ENCODE measurements around the gene PIGQ.

PIGQ gene

DNA sequence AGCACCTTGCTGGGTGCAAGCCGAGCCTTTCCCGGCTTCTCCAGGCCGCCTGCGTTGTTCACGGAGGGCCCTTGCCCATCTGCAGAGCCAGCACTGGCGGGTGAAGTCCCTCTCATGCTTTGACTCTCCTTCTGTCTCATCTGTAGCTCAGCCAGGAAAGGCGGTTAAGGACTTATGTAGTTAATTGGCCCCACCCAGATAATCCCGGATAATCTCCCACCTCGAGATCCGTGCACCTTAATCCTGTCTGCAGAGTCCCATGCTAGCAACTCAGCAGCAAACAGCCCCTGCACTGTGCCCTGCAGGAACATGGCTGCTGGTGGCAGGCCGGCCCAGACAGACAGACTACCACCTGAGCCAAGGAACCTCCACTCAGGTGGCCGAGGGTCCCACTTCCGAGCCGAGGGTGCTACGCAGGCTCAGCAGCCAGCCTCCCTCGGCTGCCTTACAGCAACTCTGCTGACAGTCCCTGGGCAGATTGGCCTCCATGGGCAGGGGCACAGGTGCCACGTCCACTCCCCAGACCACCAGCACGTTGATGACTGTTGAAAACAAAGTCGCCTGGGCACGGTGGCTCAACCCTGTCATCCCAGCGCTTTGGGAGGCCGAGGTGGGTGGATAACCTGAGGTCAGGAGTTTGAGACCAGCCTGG, 37.0 kb downstream of the PIGQ start:
- DNase-seq (ENCODE audit: low read depth): no peak

DNA sequence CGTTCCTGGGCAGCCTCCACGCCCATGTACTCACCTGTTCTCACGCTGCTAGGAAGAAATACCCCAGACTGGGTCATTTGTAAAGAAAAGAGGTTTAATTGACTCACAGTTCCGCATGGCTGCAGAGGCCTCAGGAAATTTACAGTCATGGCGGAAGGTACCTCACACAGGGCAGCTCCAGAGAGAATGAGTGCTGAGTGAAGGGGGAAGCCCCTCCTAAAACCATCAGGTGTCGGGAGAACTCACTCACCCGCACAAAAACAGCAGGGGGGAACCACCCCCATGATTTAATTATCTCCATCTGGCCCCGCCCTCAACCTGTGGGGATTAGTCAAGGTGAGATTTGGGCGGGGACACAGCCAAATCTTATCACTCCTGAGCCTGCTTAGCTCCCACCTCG, 38.3 kb downstream of the PIGQ start:
- no peak for DNase-seq (ENCODE audit: low read depth)

DNA sequence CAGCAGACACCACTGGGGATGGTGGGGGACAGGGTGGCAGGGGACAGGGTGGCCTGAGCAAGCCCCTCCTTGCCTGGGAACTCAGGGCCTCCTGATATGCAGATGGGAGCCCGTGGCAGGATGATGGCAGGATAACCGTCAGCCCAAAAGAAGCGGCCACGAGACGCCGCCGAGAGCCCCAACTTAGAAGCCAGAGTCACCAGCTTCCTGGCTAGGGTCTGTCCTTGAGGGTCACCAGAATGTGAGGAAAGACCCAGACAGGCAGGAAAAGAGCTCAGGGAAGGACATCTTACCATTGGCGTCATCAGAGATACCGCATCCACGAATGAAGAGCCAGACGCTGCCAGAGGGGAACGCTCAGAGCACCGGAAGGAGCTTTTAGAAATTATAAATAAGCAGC, 39.5 kb downstream of the PIGQ start:
- no peak for DNase-seq (ENCODE audit: low read depth)

DNA sequence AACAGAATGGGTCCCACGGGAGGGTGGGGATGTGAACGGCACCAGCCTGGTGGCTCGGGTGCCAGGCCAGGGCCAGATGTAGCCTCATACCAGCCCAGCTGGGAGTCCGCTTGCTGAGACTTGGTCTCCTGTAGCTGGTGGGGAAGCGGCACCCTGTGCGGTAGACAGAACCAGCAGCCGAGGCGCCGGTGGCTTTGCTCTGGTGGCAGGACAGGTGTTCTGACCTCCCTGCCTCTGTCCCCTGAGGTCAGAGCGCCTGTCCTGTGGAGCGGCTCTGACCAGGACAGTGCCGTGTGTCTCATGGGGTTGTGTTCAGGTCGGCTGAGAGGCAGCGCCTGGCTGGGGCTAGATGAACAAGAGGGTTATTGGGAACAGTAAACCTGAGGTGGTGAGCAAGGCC, 40.2 kb downstream of the PIGQ start:
- no peak for DNase-seq (ENCODE audit: low read depth)

DNA sequence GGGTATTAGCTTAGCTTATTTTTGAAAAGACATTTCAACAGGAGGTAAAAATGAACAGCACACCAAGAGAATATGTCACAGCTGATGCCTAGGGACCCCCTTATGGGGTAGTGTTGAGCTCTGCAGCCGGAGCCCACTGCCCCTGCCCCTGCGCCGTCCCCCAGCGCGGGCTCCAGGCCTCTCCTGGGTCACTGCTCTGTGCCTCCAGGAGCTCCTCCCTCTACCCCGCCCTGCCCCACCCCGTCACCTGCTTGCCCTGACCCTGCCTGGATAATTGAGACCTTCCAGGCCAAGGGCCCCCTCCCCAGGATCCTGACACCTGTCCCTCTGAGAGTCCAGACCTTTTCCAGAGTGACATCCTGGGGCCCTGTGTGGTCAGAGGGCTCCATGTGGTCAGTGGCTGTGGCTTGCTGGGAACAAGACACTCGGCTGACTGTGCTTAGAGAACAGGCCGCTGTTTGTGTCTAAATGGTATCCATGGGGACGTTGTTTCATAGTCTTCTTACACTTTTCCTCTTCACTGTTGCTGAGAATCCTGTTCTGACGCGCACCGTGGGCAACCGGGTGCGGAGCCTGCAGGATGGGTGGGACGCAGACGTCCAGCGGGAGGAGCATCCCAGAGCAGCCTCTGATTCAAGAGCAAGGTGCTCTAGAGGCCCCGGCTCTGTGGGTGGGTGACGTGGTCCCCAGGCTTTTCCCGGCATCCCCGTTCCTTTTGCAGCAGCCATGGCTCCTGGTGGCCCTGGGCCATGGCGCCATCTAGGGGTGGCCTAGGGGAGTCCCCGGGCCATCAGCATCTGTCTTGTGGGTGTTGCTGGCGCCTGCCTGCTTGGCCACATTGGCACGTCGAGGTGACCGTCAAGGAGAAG, 41.0 kb downstream of the PIGQ start:
- DNase-seq (ENCODE audit: low read depth): no peak

DNA sequence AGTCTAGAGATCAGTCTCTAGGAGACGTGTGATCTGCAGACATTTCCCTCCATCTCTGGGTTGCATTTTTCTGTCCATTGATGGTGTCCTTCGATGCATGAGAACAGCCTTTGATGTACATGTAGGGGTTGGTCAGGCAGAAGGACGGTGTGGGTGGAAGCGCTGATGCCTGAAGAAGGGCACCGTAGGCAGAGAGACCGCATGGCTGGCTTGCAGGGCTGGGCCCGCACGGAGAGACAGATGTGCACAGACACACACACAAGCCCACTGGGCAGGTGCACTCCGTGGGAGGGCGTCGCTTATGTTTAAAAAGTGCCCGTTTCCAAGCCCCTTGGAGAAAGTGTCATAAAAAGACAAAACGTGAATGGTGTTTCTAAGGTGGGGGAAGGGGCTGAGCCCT, 45.4 kb downstream of the PIGQ start:
- no peak for DNase-seq (ENCODE audit: low read depth)

DNA sequence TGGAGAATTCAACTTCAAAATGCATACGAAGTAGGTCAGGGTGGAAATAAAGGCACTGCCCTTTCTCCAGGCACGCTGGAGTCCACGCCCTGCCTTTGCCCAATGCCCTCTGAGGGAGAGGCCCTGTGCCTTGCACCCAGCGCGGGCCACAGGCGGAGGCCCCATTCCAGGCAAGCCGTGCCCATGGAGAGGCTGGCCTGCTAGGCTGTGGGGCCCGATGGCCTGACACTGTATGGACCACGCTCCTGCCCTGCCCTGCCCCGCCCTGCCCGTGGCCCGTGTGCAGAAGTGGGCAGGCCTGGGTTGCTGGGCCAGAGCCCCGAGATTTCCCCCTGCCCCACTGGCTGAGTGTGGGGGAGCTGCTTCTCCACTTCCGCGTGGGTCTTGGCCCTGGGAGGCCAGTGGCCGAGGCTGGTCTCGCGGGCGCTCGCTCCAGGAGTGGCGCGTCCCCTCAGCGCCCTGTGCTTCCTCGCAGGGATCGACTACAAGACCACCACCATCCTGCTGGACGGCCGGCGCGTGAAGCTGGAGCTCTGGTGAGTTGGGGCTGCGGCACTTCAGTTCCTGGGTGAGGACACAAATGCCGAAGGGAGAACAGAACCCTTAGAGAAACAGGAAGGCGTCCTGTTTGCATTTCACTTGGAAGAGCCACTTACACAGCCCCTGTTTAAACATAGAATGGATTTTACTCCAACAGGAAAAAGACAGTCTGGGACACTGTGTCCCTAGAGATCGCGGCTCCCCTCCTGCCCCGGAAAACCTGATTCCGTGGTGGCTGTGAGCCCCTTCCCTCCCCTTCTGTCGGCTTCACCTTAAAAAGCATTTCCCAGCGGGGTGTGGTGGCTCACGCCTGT, 47.2 kb downstream of the PIGQ start:
- DNase-seq (ENCODE audit: low read depth): no peak

DNA sequence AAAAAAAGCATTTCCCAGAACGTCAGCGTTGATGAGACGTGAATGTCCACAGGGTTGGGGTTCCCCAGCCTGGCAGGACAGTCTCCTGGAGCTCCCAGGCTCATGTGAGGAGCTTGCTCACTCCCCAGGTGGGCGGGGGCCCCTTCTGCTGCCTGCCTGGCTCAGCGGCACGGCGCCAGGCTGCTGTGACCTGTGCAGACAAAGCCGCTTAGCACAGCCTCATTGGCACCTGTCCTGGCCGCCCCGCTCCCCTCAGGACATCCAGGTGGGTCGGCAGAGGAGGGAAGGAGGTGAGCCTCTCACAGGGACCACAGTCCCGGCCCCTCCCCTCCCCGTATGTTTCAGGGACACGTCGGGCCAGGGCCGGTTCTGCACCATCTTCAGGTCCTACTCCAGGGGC, 48.1 kb downstream of the PIGQ start:
- DNase-seq (ENCODE audit: low read depth): no peak

DNA sequence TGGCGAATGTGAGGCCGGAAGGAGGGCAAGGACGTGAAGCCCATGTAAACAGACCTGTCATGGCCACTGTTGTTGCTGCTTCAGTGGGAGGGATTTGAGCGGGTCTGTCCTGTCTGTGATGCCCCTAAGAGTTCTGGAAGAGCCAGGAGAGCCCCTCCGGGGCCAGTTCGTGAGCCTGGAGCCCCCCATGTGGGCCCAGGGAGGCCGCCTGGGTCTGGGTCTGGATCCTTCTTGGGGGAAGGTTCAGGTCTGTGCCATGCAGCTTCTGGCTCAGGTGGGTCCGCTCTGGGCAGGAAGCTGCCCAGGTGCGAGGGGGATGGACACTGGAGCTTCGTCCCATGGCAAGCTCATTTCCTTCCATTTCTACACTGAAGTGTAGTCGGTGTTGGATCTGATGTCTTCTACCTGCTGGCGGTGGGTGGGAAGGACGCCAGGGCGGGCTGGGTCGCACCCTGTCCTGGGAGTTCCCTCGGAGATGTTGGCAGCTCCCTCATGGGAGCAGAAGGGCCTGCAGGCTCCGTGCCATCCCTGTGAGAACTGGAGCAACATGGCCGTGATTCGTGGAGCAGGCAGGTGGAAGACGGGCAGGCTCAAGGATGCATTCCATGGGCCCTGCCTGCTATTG, 49.8 kb downstream of the PIGQ start:
- no peak for DNase-seq (ENCODE audit: low read depth)

DNA sequence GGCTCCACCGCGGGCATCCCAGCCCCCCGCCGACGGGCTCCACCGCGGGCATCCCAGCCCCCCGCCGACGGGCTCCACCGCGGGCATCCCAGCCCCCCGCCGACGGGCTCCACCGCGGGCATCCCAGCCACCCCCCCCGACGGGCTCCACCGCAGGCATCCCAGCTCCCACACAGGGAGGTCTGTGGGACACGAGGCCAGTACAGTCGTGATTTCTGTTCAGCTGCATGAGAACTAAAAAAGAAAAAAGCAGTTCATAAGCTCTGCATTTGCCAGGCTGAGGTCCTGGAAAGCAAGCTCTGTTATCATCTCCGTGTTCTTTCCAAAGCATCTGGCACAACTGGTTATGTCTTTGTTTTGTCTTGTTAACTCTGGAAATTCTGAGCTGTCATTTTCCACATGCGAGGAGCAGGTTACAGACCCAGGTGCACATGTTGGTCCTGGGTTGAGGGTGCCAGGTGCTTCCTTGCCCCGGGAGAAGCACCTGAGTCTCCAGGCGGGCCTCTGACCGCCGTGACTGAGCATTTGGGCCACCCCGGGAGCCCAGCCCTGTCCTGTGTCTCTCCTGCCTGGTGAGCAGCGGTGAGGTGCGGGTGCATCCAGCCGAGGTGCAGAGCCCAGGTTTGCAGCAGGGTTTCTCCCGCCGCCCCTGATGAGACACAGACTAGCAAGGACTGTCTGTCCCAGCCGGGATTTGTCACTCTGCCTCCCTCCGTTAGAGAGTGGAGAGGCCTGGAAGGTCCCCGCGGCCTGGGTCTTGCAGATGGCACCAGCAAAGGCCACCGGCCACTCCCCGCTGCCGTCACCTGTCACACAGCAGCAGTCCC, 51.1 kb downstream of the PIGQ start:
- no peak for DNase-seq (ENCODE audit: low read depth)

DNA sequence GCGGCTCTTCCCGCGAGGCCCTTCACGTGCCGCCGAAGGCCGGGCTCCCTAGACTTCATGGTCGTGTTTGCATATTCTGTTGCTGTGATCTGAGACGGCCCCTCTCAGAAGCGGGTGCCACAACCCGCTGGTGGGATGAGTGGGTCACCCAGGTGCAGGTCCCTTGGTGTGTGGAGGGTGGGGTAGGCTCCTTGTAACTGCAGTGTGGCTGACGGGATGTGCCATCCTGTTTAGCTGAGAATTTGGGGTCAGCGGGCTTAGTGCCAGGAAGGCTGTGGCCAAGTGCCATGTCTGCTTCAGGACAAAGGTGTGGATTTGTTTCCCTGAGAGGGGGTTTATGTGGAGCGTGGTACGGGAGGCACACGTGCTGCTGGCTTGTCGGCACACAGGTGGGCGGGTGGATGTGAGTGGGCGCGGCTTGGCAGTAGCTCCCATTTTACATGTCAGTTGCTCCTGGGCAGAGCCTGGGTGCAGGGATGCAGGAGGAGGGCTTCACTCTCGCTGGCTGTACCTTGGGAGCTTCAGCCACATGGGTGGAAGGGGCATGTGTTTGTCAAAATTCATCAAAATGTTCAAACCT, 51.8 kb downstream of the PIGQ start:
- no peak for DNase-seq (ENCODE audit: low read depth)

DNA sequence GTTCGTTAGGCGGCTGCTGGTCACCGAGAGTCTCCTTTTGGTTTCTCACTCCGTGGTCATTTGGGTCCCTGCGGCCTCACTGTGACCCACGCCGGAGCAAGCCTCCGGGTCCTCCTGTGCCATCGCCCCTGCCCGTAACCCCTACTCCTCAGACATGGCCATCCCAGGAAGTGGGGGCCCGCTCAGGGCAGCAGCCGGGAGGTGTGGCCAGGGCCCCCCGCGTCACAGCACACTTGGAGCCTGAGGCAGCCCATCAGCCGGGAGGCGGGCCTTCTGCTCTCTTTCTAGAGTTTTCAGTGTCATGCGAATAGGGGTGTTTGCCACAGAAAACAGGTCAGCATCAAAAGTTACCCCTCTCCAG, 53.1 kb downstream of the PIGQ start:
- no peak for DNase-seq (ENCODE audit: low read depth)

DNA sequence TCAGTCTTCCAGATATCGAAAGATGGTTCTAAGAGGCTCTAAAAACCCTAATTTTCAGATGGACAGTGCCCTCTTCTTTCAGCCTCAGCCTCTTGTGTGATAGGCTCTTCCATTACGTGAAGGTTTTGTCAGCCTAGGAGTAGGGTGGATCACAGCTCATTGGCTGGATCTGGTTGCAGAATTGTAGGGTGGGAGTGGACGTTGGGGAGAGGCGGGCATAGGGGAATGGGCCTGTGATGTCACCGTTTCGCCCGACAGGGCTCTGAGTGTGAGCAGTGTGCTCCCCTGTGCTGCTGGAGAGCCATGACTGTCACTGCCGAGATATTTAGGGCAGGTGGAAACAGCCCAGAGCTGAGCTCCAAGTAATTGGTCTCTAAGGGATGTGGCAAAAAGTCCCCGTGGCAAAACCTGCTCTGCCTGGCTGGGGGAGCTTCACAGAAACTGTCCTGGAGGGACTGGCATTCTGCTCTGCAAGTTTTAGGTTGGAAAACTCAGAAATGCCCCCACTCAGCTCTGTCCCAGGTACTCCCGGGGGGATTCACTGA, 54.8 kb downstream of the PIGQ start:
- no peak for DNase-seq (ENCODE audit: low read depth)

DNA sequence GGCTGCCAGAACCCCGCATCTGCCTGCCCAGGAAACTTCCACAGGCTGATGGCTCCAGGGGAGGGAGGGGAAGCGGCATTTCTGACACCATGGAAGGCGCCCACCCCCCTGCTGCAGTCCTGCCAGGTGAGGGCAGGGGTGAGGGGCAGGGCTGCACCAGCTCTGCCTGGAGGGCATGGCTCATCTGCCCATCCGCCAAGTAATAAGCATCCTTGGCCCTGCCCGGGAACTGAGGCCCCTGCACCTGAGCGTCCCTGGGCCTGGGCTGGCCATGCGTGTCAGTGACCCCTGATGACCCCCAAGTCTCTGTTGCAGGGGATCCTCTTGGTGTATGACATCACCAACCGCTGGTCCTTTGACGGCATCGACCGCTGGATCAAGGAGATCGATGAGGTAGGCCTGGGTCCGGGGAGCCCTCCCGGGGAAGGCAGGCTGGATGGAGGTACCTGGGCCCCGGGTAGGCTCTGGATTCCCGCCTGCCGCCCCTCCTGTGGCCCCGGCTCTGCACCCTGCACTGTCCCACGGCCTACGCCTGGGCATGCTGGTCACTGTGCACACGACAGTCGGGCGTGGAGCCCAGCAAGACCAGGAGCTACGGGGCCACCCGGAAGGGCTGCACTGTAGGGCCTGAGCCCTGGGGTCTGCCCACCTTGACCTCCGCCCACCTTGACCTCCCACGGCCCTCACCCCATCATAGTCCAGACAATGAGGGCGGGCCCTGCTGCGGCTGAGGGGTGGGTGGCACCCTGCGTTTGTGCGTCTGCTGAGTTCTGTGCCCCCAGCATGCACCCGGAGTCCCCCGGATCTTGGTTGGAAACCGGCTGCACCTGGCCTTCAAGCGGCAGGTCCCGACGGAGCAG, 55.6 kb downstream of the PIGQ start:
- DNase-seq (ENCODE audit: low read depth): no peak

DNA sequence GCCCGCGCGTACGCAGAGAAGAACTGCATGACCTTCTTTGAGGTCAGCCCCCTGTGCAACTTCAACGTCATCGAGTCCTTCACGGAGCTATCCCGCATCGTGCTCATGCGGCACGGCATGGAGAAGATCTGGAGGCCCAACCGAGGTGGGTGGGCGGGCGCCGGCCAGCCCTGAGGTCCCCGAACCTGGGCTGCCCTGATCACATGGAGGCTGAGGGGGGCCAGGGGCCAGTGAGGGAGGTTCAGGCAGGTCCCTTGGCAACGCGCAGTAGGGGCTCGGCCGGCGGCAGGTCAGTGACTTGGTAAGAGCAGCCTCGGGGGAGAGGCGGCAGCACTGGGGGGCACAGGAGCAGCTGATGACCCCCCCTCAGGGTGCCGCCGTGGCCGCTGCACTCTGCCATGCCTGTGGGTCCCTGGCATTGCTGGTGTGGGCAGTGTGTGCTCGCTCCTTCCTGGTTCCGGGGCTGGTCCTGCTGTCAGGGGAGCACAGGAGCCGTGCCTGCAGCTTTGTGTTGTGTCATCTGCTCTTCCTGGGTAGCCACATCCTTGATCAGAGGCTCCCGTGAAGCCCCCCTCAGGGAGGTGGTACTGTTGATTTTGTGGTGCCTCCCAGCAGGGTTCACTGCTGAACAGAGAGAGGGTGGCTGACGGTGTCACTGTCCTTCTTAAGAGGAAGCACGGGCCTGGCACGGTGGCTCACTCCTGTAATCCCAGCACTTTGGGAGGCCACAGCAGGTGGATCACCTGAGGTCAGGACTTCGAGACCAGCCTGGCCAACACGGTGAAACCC, 56.4 kb downstream of the PIGQ start:
- no peak for DNase-seq (ENCODE audit: low read depth)

DNA sequence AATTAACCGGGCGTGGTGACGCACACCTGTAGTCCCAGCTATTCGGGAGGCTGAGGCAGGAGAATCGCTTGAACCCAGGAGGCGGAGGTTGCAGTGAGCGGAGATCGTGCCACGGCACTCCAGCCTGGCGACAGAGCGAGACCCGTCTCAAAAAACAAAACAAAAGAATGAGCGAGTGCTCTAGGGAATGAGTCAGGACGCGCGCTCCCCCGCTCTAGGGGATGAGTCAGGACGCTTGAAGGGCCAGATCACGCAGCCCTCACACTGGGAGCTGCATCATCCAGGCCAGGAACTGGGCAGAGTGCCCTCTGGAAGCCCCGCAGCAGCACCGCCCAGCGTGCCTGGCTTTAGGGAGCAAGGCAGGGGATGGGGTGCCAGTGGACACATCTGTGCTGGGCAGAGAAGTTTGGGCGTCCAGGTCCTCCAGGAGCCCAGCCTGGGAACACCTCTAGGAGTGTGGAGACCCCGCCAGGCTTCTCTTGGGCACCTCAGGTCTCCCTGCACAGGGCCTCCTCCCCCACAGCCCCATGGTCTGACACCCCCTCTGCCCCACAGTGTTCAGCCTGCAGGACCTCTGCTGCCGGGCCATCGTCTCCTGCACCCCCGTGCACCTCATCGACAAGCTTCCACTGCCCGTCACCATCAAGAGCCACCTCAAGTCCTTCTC, 57.2 kb downstream of the PIGQ start:
- DNase-seq (ENCODE audit: low read depth): peak; percentile 90

DNA sequence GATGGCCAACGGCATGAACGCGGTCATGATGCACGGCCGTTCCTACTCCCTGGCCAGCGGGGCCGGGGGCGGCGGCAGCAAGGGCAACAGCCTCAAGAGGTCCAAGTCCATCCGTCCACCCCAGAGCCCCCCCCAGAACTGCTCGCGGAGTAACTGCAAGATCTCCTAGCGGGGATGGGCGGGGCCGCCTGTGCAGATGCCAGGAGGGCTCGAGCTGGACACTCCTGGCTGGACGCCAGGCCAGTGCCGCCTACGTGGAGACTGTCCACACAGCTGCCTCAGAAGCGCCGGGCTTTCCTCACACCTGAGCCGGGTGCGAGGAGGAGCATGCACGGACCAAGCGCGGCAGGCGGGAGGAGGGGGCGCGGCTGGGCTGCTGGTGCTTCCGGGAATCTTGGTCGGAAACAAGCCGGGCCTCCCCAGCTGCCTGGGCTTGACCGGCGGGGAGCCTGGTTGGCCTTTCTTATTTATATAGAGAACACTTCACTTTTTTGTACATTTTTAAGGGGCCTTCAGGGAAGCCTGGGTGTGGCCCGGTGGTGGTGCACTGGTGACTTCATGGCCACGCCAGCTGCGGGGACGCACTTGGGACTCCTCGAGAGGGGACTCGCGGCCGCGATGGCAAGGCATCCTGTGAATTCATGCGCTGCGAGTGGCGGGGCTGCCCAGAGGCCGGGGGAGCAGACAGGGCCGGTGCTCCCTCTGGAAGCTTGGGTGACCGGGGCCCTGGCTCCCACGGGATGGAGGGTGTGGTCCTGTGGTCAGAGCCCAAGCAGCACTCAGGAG, 57.9 kb downstream of the PIGQ start:
- peak; percentile 34 for DNase-seq (ENCODE audit: low read depth)

All from fibroblast of the conjunctiva (primary cell).